ENCODE data around the gene FAM120A.

- TF ChIP-seq MAX (IDR thresholded peaks at IDR 0.05) (no peak), CTCF (IDR thresholded peaks at IDR 0.05; ENCODE audit: low read depth, low read length, missing input control) (no peak), EGR1 (IDR thresholded peaks at IDR 0.05; ENCODE audit: low read depth in 2 of 2) (no peak), REST (IDR thresholded peaks at IDR 0.05) (no peak), SP1 (IDR thresholded peaks at IDR 0.05) (no peak), TAF1 (conservative IDR thresholded peaks at IDR 0.05) (no peak), RXRA (IDR thresholded peaks at IDR 0.05) (no peak), RAD21 (IDR thresholded peaks at IDR 0.05) (no peak), HNF4G (IDR thresholded peaks at IDR 0.05) (no peak), ATF3 (IDR thresholded peaks at IDR 0.05) (no peak), GABPA (IDR thresholded peaks at IDR 0.05 in 1 of 2, conservative IDR thresholded peaks at IDR 0.05 in 1 of 2) (no peak), JUND (IDR thresholded peaks at IDR 0.05) (no peak), ZBTB33 (IDR thresholded peaks at IDR 0.05) (no peak), FOXA1 (IDR thresholded peaks at IDR 0.05) (no peak)
These were observed 163.5 kb downstream of the FAM120A start for GRCh38 chr9:93614830-93615468.
